OCI-LY1 (cell line): ENCODE data around the gene MAML2.

Experiments
- CTCF ChIP-seq: fragments of 200-600 bp; sonication (generic), shearing (Covaris generic); IDR thresholded peaks from 2 replicates; pipeline ENCODE4 v1.5.1; 2017; ENCODE audit warnings: mild to moderate bottlenecking, antibody characterized with exemption, low read length, moderate library complexity, mixed read lengths
- EZH2 ChIP-seq: fragments of 200-600 bp; sonication (generic), shearing (Covaris generic); IDR thresholded peaks from 2 replicates; pipeline ENCODE4 v1.8.0; 2017; ENCODE audit warnings: borderline replicate concordance, mixed run types, mild to moderate bottlenecking, antibody characterized with exemption, low read length, moderate library complexity, mixed read lengths

GRCh38 chr11:96013461-96014213 is 329.4 kb downstream of the MAML2 start:
- no peak for TF ChIP-seq CTCF
- TF ChIP-seq EZH2: no peak
